WERI-Rb-1 (cell line): Measurements from ENCODE around the gene LFNG.

ENCODE experiments used
- DNase-seq: peaks from one replicate; pipeline ENCODE4 v3.0.0-alpha.2; 2020
- H3K27ac ChIP-seq: fragments of 250-450 bp; sonication (Bioruptor Pico); 2 replicates; pipeline ENCODE4 v1.5.1; 2020; ENCODE audit warnings: mild to moderate bottlenecking, moderate library complexity
- H3K27me3 ChIP-seq: fragments of 250-450 bp; sonication (Bioruptor Pico); 2 replicates; pipeline ENCODE4 v1.5.1; 2021; ENCODE audit warnings: mild to moderate bottlenecking, low read depth, moderate library complexity; ENCODE audit not compliant: insufficient read depth, severe bottlenecking
- H3K36me3 ChIP-seq: fragments of 250-450 bp; sonication (Bioruptor Pico); 2 replicates; pipeline ENCODE4 v1.5.1; 2020; ENCODE audit warnings: mild to moderate bottlenecking, moderate library complexity
- H3K4me3 ChIP-seq: 2 replicates; pipeline ENCODE4 v1.5.1; 2011; ENCODE audit warnings: low read depth, mild to moderate bottlenecking, control low read depth, low read length
- H3K9me3 ChIP-seq: fragments of 250-450 bp; sonication (Bioruptor Pico); 2 replicates; pipeline ENCODE4 v1.5.1; 2021; ENCODE audit warnings: mild to moderate bottlenecking, moderate library complexity; ENCODE audit not compliant: severe bottlenecking
- TF ChIP-seq, protein P1 (sequence below): IDR thresholded peaks from 2 replicates; pipeline ENCODE4 v1.5.1; 2011; ENCODE audit warnings: low read depth, mild to moderate bottlenecking, control low read depth, inconsistent platforms, low read length

The LFNG gene

DNA sequence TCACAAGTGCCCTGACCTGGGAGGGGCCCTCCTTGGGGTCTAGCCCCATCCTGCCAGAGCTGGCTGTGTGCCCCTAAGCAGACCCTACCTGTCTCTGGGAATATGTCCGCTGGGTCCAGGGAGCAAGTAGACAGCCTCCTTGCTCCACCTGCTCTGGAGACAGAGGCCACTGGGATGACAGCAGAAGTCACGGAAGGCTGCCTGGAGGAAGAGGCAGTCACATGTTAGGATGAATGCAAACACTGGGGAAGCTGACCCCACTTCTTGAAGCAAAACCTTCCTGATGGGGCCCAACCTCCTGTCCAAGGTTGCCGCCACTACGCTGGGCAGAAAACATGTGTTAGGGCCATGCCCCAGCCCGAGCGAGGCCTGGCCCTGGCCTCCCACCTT is 11.7 kb upstream of the LFNG start:
- Histone ChIP-seq H3K27me3 (no peaks in the 10 kb centered on the region), H3K4me3 (no peak overlapping the region), H3K9me3 (no peaks in the 10 kb centered on the region), H3K36me3 (no peaks in the 10 kb centered on the region), H3K27ac (no peak overlapping the region)
- TF ChIP-seq, protein P1, sequence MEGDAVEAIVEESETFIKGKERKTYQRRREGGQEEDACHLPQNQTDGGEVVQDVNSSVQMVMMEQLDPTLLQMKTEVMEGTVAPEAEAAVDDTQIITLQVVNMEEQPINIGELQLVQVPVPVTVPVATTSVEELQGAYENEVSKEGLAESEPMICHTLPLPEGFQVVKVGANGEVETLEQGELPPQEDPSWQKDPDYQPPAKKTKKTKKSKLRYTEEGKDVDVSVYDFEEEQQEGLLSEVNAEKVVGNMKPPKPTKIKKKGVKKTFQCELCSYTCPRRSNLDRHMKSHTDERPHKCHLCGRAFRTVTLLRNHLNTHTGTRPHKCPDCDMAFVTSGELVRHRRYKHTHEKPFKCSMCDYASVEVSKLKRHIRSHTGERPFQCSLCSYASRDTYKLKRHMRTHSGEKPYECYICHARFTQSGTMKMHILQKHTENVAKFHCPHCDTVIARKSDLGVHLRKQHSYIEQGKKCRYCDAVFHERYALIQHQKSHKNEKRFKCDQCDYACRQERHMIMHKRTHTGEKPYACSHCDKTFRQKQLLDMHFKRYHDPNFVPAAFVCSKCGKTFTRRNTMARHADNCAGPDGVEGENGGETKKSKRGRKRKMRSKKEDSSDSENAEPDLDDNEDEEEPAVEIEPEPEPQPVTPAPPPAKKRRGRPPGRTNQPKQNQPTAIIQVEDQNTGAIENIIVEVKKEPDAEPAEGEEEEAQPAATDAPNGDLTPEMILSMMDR, result no peak
- DNase-seq, result no peak

DNA sequence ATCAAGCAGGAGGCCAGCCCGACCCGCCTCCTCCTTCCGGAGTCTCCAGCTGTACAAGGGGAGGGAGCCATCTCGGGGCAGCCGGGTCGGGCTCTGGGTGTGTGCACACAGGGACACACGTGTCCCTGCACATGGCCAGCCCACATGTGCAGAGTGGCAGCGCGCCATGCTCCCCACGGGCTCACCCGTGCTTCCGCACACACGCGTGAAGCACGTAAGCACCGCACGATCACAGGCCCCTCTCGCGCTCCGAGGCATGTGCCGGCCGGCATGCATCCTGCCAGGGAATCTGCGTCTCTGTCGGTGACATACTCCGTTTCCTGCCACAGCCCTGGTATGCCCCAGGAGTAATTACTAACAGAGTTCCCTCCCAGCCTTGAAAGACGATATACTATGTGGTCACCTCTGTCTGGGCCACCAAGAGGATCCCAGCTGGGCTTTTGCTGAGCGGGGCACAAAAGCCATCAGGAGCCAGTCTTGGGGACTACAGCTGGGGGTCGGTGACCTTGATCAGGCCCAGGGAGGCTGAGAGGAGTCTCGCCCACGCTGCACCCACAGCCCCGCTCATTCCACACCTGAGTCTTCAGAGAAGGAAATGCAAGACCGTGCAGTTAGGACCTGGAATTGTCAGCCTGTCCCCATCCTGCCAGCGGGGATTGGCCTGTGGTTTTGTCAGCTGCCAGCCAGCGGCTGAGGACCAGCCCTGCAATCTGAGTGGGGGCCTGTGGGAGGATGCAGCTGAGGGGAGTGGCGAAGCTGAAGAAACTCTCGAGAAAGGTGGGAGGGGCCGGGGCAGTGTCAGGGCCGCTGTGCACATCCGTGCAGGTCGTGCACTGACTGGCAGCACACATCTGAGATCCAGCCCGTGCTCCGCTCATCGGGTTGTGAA is 11.0 kb upstream of the LFNG start:
- Histone ChIP-seq H3K36me3 (no peaks in the 10 kb centered on the region), H3K9me3 (no peaks in the 10 kb centered on the region), H3K4me3 (no peak overlapping the region), H3K27ac (peak overlapping the region; percentile 59), H3K27me3 (no peaks in the 10 kb centered on the region)
- DNase-seq, result peak; percentile 53
- TF ChIP-seq, protein P1, result no peak

- Histone ChIP-seq H3K4me3 (no peak overlapping the region), H3K27me3 (no peaks in the 10 kb centered on the region), H3K27ac (peak overlapping the region; percentile 59), H3K9me3 (no peaks in the 10 kb centered on the region), H3K36me3 (no peaks in the 10 kb centered on the region)
- DNase-seq, result no peak
- TF ChIP-seq, protein P1, result no peak
These were observed 10.2 kb upstream of the LFNG start for GRCh38 chr7:2509298-2509906.

GRCh38 chr7:2510130-2510776 is 9.3 kb upstream of the LFNG start:
- Histone ChIP-seq H3K27ac (peak overlapping the region; percentile 88), H3K9me3 (no peaks in the 10 kb centered on the region), H3K27me3 (no peaks in the 10 kb centered on the region), H3K36me3 (no peaks in the 10 kb centered on the region), H3K4me3 (no peak overlapping the region)
- TF ChIP-seq, protein P1, result no peak
- DNase-seq, result no peak

DNA sequence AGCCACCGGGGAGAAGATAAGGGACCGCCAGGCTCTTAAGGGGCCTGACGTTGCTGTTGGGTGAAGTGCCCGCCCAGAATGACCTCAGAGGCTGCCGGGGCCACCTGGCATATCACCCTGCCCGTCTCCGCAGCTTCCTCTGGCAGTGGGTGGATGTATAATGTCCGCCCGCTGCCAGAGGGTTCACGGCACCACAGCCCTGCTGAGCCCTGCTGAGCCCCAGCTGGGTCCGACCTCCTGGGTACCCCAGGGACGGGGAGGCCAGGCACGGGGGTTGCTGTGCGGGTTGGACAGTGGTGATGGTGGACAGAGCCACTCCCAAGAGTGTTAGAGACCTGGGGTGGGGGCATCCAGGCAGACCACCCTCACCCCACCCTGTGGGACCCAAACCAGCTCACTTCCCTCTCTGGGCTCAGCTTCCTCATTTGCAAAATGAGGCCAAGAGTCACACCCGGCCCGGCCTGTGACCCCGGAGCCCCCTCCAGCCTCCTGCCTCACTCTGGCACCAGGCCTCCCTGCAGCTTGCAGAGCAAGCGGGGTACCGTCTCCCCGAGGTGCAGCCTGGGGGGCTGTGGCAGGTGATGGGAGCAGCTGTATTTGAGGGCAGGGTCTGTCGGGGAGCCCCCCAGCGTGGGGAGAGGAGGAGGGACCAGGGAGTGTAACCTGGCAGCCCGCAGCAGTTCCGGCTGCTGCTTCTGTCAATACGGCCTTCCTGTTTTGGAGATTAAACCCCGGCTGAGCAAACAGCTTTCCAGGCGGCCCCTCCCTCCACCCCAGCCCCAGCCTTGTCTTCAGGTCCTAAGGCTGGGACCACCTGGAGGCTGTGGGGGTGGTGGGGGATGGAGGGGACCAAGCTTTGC is 8.4 kb upstream of the LFNG start:
- Histone ChIP-seq H3K27me3 (no peaks in the 10 kb centered on the region), H3K9me3 (no peaks in the 10 kb centered on the region), H3K36me3 (no peaks in the 10 kb centered on the region), H3K27ac (peak overlapping the region; percentile 88), H3K4me3 (no peak overlapping the region; the same call in 1 of the 2 replicates)
- TF ChIP-seq, protein P1, result no peak
- peak; percentile 79 for DNase-seq
